ENCODE data around the gene NOS1. TPM values are rescaled to one million over a fixed set of nuclear protein-coding genes. Genes with fewer than 3 reads are reported as not detected.
"Not testable (repeated sequence)": the region's sequence is repeated elsewhere in the genome, so short reads cannot be mapped to it uniquely, and the experiment has no call there.

NOS1 gene
- total and polyA plus RNA-seq, 2 donors (not counting 1 experiment from before 2014, with no cell fraction given): under 0.01 TPM; not detected in 1

DNA sequence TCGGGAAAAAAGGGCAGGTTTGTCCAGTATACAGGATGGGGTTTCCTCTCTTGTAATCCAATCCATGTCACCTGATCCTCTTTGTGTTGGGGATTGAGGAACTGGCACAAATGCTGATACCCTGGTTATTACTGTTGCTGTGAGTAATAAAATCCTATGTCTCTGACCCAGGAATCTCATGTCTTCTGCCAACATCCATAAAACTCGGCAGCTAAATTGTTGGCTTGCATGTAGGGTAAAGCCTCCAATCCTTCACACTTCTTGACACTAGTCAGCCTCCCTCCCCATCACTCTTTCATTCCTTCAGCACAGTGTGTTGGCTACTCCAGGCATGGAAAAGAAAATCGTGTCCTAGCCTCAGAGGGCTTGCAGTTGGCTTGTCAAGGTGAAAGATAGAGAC, 9.2 kb upstream of the NOS1 start:
- DNase-seq (ENCODE audit: low read depth in 2 of 2): no peak
- Histone ChIP-seq H3K27ac (ENCODE audit: insufficient read depth, low read length) (no peak overlapping the region), H4K20me1 (ENCODE audit: control insufficient read depth, extremely low read depth, insufficient read depth, low read length) (no peaks in the 10 kb centered on the region), H3K9me3 (ENCODE audit: control insufficient read depth, insufficient read depth, low read depth, low read length) (no peaks in the 10 kb centered on the region), H3K4me2 (ENCODE audit: extremely low read depth, insufficient read depth, low read length) (no peak overlapping the region), H3K36me3 (ENCODE audit: control insufficient read depth, insufficient read depth, low read length) (no peaks in the 10 kb centered on the region), H3K27me3 (ENCODE audit: control insufficient read depth, insufficient read depth, low read length) (no peaks in the 10 kb centered on the region), H3K4me3 (replicated peaks in 1 of 4; ENCODE audit: control extremely low read depth in 1 of 4, insufficient read depth in 1 of 4, low read depth in 3 of 4, low read length in 4 of 4) (no peak overlapping the region), H2AFZ (ENCODE audit: low read length) (no peak overlapping the region), H3K79me2 (ENCODE audit: control insufficient read depth, insufficient read depth, low read length) (no peaks in the 10 kb centered on the region), H3K9ac (ENCODE audit: insufficient read depth, low read length) (no peak overlapping the region), H3K4me1 (ENCODE audit: control insufficient read depth, extremely low read depth, insufficient read depth, low read length) (no peaks in the 10 kb centered on the region)
- TF ChIP-seq EZH2 (IDR thresholded peaks at IDR 0.05; ENCODE audit: low read length, missing control alignments): no peak
- TF ChIP-seq, protein P1, sequence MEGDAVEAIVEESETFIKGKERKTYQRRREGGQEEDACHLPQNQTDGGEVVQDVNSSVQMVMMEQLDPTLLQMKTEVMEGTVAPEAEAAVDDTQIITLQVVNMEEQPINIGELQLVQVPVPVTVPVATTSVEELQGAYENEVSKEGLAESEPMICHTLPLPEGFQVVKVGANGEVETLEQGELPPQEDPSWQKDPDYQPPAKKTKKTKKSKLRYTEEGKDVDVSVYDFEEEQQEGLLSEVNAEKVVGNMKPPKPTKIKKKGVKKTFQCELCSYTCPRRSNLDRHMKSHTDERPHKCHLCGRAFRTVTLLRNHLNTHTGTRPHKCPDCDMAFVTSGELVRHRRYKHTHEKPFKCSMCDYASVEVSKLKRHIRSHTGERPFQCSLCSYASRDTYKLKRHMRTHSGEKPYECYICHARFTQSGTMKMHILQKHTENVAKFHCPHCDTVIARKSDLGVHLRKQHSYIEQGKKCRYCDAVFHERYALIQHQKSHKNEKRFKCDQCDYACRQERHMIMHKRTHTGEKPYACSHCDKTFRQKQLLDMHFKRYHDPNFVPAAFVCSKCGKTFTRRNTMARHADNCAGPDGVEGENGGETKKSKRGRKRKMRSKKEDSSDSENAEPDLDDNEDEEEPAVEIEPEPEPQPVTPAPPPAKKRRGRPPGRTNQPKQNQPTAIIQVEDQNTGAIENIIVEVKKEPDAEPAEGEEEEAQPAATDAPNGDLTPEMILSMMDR (conservative IDR thresholded peaks at IDR 0.05 in 1 of 2, IDR thresholded peaks at IDR 0.05 in 1 of 2; ENCODE audit: low read depth in 1 of 2, low read length in 2 of 2): no peak

DNA sequence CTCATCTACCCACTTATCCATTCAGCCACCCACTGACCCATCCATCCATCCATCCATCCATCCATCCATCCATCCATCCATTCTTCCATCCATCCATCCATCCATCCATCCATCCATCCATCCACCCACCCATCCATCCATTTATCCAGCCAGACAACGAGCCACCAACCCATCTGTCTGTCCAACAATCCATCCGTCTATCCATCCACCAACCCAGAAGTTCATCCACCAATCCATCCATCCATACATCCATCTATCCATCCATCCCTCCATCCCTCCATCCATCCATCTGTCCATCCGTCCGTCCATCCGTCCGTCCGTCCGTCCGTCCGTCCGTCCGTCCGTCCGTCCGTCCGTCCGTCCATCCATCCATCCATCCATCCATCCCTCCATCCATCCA, 8.6 kb upstream of the NOS1 start:
- H3K4me2 ChIP-seq (ENCODE audit: extremely low read depth, insufficient read depth, low read length); DNase-seq (ENCODE audit: low read depth in 2 of 2); H3K36me3 ChIP-seq (ENCODE audit: control insufficient read depth, insufficient read depth, low read length); H3K4me1 ChIP-seq (ENCODE audit: control insufficient read depth, extremely low read depth, insufficient read depth, low read length); H4K20me1 ChIP-seq (ENCODE audit: control insufficient read depth, extremely low read depth, insufficient read depth, low read length); H3K9ac ChIP-seq (ENCODE audit: insufficient read depth, low read length); H2AFZ ChIP-seq (ENCODE audit: low read length); H3K4me3 ChIP-seq (replicated peaks in 1 of 4; ENCODE audit: control extremely low read depth in 1 of 4, insufficient read depth in 1 of 4, low read depth in 3 of 4, low read length in 4 of 4); H3K27me3 ChIP-seq (ENCODE audit: control insufficient read depth, insufficient read depth, low read length); H3K9me3 ChIP-seq (ENCODE audit: control insufficient read depth, insufficient read depth, low read depth, low read length); H3K27ac ChIP-seq (ENCODE audit: insufficient read depth, low read length); H3K79me2 ChIP-seq (ENCODE audit: control insufficient read depth, insufficient read depth, low read length): not testable (repeated sequence)

DNA sequence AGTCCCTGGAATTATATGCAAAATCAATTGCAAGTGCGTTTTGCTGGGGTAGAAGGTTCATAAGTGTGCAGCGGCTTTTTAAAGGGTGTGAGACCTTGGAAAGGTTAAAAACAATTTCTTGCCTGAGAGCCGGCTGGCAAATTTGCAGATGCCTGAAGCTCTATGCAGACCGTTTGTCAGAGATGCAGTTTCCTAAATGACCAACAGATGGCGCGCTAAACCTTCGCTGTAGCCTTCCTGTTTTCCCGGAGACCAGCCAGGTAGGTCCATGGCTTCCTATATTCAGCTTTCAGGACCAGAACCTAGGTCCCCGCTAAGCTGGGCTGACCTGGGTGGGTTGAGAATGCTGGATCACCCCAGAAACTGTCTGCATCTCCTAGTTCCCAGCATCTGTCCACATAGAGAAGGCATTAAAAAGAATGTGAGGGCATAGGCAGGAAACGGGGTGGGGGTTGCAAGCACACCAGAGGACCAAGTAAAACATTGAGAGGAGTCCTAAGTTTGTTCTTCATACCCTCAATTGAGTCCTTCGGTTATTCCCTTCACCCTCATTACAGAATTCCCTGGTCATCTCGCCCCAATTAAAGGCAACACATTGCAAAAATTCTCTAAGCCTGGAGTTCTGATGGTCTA, 5.7 kb upstream of the NOS1 start:
- Histone ChIP-seq H3K9ac (ENCODE audit: insufficient read depth, low read length) (no peak overlapping the region), H3K36me3 (ENCODE audit: control insufficient read depth, insufficient read depth, low read length) (no peaks in the 10 kb centered on the region), H3K27ac (ENCODE audit: insufficient read depth, low read length) (no peak overlapping the region), H2AFZ (ENCODE audit: low read length) (no peak overlapping the region), H3K79me2 (ENCODE audit: control insufficient read depth, insufficient read depth, low read length) (no peaks in the 10 kb centered on the region), H3K4me2 (ENCODE audit: extremely low read depth, insufficient read depth, low read length) (no peak overlapping the region), H4K20me1 (ENCODE audit: control insufficient read depth, extremely low read depth, insufficient read depth, low read length) (no peaks in the 10 kb centered on the region), H3K4me1 (ENCODE audit: control insufficient read depth, extremely low read depth, insufficient read depth, low read length) (no peaks in the 10 kb centered on the region), H3K4me3 (replicated peaks in 1 of 4; ENCODE audit: control extremely low read depth in 1 of 4, insufficient read depth in 1 of 4, low read depth in 3 of 4, low read length in 4 of 4) (no peak overlapping the region), H3K9me3 (ENCODE audit: control insufficient read depth, insufficient read depth, low read depth, low read length) (no peaks in the 10 kb centered on the region), H3K27me3 (ENCODE audit: control insufficient read depth, insufficient read depth, low read length) (peaks cover 3% of the 10 kb centered on the region)
- TF ChIP-seq, protein P1 (conservative IDR thresholded peaks at IDR 0.05 in 1 of 2, IDR thresholded peaks at IDR 0.05 in 1 of 2; ENCODE audit: low read depth in 1 of 2, low read length in 2 of 2): peak; percentile 85 to 92
- TF ChIP-seq EZH2 (IDR thresholded peaks at IDR 0.05; ENCODE audit: low read length, missing control alignments): no peak
- peak; percentile 40 to 63 for DNase-seq (ENCODE audit: low read depth in 2 of 2)

Data from fibroblast of lung (primary cell).